22Rv1 (cell line): ENCODE measurements around the gene SPON2.

ENCODE experiments used
- H3K27ac ChIP-seq: fragments of 450-650 bp; 2 replicates; pipeline ENCODE4 v1.5.1; 2017
- ZFX ChIP-seq: fragments of 450-650 bp; IDR thresholded peaks from 2 replicates; pipeline ENCODE4 v1.6.1; 2017; ENCODE audit warnings: antibody characterized with exemption, borderline replicate concordance
- TF ChIP-seq, protein P1 (sequence below): fragments of 450-650 bp; IDR thresholded peaks from 2 replicates; pipeline ENCODE4 v1.5.1; 2017; ENCODE audit warnings: mild to moderate bottlenecking

SPON2 gene

DNA sequence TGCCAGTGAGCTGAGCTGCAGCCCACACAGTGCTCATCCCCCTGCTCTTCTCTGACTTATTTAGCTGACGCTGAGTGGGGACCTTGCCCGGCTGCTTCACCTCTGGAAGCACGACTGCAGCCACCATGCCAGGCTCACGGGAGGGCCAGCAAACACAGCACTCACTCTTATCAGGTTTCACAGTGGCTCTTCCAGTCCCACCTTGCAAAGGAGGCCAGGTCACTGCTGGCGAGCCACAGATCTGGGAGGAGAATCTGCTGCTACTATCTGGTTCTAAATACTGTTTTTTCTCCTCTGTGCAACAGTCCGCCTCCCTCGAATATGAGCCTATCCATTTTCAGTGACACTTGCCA, 6.7 kb upstream of the SPON2 start:
- no peak for TF ChIP-seq ZFX
- TF ChIP-seq, protein P1, sequence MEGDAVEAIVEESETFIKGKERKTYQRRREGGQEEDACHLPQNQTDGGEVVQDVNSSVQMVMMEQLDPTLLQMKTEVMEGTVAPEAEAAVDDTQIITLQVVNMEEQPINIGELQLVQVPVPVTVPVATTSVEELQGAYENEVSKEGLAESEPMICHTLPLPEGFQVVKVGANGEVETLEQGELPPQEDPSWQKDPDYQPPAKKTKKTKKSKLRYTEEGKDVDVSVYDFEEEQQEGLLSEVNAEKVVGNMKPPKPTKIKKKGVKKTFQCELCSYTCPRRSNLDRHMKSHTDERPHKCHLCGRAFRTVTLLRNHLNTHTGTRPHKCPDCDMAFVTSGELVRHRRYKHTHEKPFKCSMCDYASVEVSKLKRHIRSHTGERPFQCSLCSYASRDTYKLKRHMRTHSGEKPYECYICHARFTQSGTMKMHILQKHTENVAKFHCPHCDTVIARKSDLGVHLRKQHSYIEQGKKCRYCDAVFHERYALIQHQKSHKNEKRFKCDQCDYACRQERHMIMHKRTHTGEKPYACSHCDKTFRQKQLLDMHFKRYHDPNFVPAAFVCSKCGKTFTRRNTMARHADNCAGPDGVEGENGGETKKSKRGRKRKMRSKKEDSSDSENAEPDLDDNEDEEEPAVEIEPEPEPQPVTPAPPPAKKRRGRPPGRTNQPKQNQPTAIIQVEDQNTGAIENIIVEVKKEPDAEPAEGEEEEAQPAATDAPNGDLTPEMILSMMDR: no peak

DNA sequence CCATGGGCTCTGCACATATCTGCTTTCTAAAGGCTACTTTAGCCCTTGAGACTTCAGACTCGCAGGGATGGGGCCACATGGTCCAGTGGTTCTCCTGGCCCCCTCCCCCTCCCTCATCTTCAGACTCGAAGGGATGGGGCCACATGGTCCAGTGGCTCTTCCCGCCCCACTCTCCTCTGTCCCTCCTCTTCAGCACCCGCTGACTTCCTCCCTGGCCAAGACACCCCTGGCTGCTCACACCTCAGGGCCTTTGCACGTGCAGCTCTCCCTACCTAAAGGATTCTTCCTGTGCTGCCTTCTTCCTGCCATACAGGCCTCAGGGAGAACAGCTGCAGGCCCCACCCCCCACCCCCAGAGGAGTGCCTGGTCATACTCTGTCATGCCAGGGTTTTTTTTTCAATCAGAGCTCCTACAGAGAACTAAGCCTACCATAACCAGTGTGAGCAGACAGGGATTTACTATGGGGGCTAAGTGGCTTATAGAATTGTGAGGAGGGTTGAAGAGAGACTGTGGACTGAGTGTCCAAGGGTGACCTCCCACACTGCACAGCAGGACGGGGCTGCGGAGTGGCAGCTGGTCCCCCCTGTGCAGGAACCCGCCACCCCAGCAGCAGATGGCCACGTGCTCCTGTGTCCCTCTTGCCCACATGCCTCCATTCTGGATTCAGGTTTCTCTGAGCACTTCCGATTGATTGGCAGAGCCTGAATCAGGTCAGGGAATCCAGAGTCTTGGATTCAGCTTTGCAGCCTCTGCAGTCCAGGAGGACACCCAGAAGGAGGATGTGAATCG, 6.1 kb upstream of the SPON2 start:
- no peak overlapping the region for H3K27ac ChIP-seq

More for the DNA sequence above, 6.7 kb upstream of the SPON2 start:
- H3K27ac ChIP-seq: no peak overlapping the region

DNA sequence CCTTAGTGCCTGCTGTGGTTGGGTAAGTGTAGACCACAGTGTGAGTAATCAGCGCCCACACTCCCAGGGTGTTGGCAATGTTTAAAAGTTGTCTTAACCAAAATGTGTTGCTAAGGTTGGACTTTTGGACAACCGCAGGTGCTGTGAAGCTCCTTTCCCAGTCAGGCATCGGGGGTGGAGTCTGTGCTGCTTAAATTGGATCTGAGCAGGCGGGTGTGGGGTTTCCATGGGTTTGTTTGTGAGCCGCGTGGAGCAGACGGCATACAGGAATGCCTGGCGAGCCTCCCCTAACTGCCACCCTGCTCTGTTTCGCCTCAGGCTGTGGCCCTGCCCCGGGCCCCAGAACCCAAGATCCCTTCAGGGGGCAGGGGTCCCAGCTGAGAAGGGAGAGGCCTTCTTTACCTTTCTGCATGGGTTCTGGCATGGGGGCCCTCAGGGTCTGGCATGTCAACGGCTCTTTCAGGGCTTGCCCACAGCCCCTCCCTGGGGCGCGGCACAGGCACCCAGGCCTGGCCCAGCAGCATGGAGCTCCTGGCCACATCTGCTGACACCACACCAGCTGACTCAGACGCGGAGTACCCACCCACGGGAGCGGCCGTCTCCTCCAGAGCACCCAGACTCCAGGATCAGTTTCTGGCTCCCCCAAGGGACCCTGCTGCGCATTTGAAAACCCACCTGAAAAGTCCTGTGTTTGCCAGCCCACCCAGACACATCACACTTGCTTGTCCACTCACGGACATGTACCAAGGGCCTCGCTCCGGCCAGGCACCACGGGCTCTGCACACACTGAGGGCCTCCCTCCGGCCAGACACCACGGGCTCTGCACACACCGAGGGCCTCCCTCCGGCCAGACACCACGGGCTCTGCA, 5.1 kb upstream of the SPON2 start:
- TF ChIP-seq, protein P1: no peak
- TF ChIP-seq ZFX: no peak

More for the DNA sequence above, 6.1 kb upstream of the SPON2 start:
- TF ChIP-seq, protein P1: no peak
- TF ChIP-seq ZFX: no peak

DNA sequence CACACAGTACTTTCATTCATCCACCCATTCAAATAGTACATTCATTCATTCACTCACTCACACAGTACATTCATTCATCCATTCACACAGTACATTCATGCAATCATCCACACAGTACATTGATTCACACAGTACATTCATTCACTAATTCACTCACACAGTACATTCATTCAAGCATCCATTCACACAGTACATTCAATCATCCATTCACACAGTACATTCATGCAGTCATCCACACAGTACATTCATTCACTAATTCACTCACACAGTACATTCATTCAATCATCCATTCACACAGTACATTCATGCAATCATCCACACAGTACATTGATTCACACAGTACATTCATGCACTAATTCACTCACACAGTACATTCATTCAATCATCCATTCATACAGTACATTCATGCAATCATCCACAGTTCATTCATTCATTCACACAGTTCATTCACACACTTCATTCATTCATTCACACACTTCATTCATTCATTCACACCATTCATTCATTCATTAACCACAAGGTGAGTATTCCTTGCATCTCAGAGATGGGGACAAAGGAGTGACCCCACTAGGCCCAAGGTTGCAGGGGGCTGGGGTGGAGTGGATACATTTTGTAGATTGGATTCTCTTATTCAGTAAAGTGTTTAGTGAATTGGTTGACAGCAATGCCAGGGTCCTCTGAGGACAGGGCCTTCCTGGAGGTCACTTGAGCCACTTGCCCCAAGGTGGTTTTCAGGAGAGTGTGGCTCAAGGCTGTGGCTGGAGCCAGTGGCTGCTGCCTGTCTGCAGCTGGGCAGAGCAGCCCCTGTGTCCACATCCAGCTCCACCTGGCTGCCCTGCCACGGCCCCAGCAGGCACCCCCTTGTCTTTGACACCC, 4.3 kb upstream of the SPON2 start:
- H3K27ac ChIP-seq: no peak overlapping the region
- no peak for TF ChIP-seq ZFX
- TF ChIP-seq, protein P1: no peak

More for the DNA sequence above, 5.1 kb upstream of the SPON2 start:
- H3K27ac ChIP-seq: no peak overlapping the region

DNA sequence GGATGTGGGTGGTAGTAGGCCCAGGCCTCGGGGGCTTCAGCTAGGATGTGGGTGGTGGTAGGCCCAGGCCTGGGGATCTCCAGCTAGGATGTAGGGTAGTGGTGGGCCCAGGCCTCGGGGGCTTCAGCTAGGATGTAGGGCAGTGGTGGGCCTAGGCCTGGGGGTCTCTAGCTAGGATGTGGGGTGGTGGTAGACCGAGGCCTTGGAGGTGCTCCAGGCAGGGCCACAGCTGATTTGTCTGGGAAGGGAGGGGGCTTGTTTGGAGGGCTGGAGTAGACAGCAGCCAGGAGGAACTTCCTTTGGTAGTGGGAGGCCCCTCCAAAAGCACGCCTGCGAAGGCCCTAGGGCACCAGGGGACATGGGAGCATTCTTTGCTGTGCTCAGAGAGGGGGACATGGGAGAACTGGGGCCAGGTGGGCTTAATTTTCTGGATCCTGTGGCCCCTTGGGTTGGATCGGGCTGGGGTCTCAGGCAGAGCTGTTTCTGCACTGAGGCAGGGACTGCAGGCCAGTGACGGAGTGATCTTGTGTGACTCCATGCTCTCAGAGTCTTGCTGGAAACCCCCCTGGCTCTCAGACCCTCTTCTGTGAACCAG, 3.3 kb upstream of the SPON2 start:
- no peak for TF ChIP-seq ZFX
- TF ChIP-seq, protein P1: no peak
- H3K27ac ChIP-seq: no peak overlapping the region

DNA sequence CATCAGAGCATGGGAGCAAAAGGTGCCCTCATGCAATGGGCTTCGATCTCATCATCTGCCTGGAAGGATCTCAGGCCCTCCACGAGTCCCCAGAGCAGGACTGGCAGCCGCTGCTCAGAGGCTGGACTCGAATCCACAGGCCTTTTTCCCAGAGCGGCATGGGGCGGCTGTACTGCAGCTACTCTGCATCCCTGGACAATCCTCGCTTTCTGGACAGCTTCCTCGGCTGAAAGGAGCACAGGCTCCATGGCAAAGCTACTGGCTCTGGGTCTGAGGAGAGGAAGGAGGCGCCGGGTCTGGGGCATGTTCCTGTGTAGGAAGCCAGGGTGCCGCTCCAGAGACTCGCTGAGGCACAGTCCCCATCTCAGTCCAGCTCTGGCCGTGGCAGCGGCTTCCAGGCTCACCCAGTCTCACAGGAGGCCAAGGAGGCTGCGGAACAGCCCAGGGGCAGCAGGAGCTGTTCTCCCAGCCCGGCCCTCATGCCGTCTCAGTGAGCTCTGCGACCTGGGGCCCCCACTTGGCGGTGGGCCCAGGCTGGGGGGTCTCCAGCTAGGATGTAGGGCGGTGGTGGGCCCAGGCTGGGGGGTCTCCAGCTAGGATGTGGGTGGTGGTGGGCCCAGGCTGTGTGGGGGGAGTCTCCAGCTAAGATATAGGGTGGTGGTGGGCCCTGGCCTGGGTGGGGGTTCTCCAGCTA, 2.7 kb upstream of the SPON2 start:
- TF ChIP-seq ZFX: no peak
- TF ChIP-seq, protein P1: no peak

More for the DNA sequence above, 2.7 kb upstream of the SPON2 start:
- no peak overlapping the region for H3K27ac ChIP-seq
